Measurements from ENCODE around the gene BDH1.

DNA sequence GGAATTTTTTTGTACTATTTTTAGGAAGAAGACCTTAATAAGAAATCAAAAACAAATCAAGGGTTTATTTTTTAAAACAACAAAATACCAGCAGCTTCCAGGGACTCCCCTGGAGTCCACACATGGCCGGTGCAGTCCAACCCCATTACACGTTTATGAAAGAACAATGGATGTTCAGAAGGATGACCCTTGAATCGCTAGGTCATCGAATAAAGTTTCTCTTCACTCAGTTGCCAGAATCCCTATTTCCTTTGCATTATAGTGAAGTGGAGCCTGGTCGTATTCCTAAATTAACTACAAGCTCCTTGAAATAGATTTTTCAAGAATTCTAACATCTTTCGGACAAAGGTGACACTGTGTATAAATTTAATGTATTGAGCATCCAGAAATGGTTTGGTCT lies 95.1 kb downstream of the BDH1 start:
- TF ChIP-seq, protein P1, sequence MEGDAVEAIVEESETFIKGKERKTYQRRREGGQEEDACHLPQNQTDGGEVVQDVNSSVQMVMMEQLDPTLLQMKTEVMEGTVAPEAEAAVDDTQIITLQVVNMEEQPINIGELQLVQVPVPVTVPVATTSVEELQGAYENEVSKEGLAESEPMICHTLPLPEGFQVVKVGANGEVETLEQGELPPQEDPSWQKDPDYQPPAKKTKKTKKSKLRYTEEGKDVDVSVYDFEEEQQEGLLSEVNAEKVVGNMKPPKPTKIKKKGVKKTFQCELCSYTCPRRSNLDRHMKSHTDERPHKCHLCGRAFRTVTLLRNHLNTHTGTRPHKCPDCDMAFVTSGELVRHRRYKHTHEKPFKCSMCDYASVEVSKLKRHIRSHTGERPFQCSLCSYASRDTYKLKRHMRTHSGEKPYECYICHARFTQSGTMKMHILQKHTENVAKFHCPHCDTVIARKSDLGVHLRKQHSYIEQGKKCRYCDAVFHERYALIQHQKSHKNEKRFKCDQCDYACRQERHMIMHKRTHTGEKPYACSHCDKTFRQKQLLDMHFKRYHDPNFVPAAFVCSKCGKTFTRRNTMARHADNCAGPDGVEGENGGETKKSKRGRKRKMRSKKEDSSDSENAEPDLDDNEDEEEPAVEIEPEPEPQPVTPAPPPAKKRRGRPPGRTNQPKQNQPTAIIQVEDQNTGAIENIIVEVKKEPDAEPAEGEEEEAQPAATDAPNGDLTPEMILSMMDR (IDR thresholded peaks at IDR 0.05; ENCODE audit: low read length), result no peak
- no peak for TF ChIP-seq EZH2 (optimal IDR thresholded peaks at IDR 0.05; ENCODE audit: low read depth, low read length)

Measured in MM.1S (cell line).